Measurements from ENCODE around the gene LIN7A.

DNA sequence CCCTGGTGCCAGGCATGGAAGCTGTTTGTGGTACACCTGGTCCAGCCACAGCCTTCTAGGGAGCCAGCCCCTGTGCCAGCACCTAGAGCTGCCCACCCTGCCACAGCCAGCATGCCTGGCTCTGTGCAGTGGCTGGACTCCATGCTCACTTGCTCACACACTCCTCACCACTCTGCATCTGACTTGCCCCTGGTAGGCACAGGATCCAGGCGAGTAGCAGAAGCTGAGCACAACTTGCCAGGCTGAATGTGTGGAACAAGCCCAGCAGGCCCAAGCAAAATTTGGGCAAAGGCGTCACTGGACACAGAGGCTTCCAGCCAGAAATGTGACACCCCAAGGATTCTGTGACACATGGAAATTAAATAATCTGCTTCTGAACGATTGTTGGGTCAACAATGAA lies 114.3 kb downstream of the LIN7A start:
- TF ChIP-seq CTCF (IDR thresholded peaks at IDR 0.05) = no peak
- TF ChIP-seq POLR2A (IDR thresholded peaks at IDR 0.05; ENCODE audit: low read depth) = no peak

Measured in esophagus muscularis mucosa (tissue), 3 donors.